H9 (cell line): ENCODE data around the gene ALDH5A1. TPM values are rescaled to one million over a fixed set of nuclear protein-coding genes. Genes with fewer than 3 reads are reported as not detected.

Experiments used
- DNase-seq: peaks from one replicate; pipeline ENCODE4 v3.0.0-alpha.2; 2017
- H2AFZ ChIP-seq: one replicate; pipeline ENCODE4 v1.6.1; 2013; ENCODE audit warnings: mild to moderate bottlenecking, low read length, control low read depth, moderate library complexity
- H2AK5ac ChIP-seq: 2 replicates; pipeline ENCODE4 v1.6.1; 2013; ENCODE audit warnings: low read length, control low read depth, mixed read lengths; ENCODE audit not compliant: insufficient read length
- H2BK120ac ChIP-seq: one replicate; pipeline ENCODE4 v1.6.1; 2013; ENCODE audit warnings: low read depth, mild to moderate bottlenecking, low read length, control low read depth, inconsistent platforms; ENCODE audit not compliant: poor library complexity, severe bottlenecking
- H2BK12ac ChIP-seq: 2 replicates; pipeline ENCODE4 v1.6.1; 2013; ENCODE audit warnings: low read length, control low read depth, mixed read lengths, low read depth; ENCODE audit not compliant: insufficient read length
- H2BK15ac ChIP-seq: 2 replicates; pipeline ENCODE4 v1.6.1; 2013; ENCODE audit warnings: low read depth, low read length, control low read depth
- H2BK20ac ChIP-seq: one replicate; pipeline ENCODE4 v1.6.1; 2013; ENCODE audit warnings: low read depth, mild to moderate bottlenecking, low read length, control low read depth, inconsistent platforms; ENCODE audit not compliant: poor library complexity, severe bottlenecking
- H2BK5ac ChIP-seq: 2 replicates; pipeline ENCODE4 v1.6.1; 2013; ENCODE audit warnings: low read length, control low read depth, mixed read lengths; ENCODE audit not compliant: insufficient read length
- H3K14ac ChIP-seq: 2 replicates; pipeline ENCODE4 v1.6.1; 2013; ENCODE audit warnings: low read length, control low read depth; ENCODE audit not compliant: insufficient read depth
- H3K18ac ChIP-seq: 2 replicates; pipeline ENCODE4 v1.6.1; 2013; ENCODE audit warnings: low read depth, mild to moderate bottlenecking, mixed read lengths, low read length, control low read depth; ENCODE audit not compliant: insufficient read length
- H3K23ac ChIP-seq: 2 replicates; pipeline ENCODE4 v1.6.1; 2013; ENCODE audit warnings: low read length, control low read depth, mixed read lengths, low read depth; ENCODE audit not compliant: insufficient read length
- H3K23me2 ChIP-seq: 2 replicates; pipeline ENCODE4 v1.6.1; 2013; ENCODE audit warnings: low read depth, mild to moderate bottlenecking, mixed read lengths, low read length, control low read depth; ENCODE audit not compliant: insufficient read length, poor library complexity, severe bottlenecking
- H3K27ac ChIP-seq: 2 replicates; pipeline ENCODE4 v1.5.1; 2013; ENCODE audit warnings: low read length, control low read depth, mixed read lengths, low read depth; ENCODE audit not compliant: insufficient read length
- H3K27me3 ChIP-seq: 2 replicates; pipeline ENCODE4 v1.6.1; 2013; ENCODE audit warnings: low read length, control low read depth, inconsistent platforms; ENCODE audit not compliant: insufficient read depth
- H3K4ac ChIP-seq: 2 replicates; pipeline ENCODE4 v1.6.1; 2013; ENCODE audit warnings: low read depth, mild to moderate bottlenecking, control low read depth, inconsistent platforms, low read length, moderate library complexity
- H3K4me1 ChIP-seq: 2 replicates; pipeline ENCODE4 v1.6.1; 2013; ENCODE audit warnings: low read length, control low read depth, inconsistent platforms; ENCODE audit not compliant: insufficient read depth
- H3K4me2 ChIP-seq: 2 replicates; pipeline ENCODE4 v1.6.1; 2013; ENCODE audit warnings: low read length, control low read depth, mixed read lengths; ENCODE audit not compliant: insufficient read length, insufficient read depth
- H3K56ac ChIP-seq: 2 replicates; pipeline ENCODE4 v1.6.1; 2013; ENCODE audit warnings: low read depth, mild to moderate bottlenecking, mixed read lengths, low read length, control low read depth; ENCODE audit not compliant: insufficient read length
- H3K79me1 ChIP-seq: 2 replicates; pipeline ENCODE4 v1.6.1; 2013; ENCODE audit warnings: low read depth, mild to moderate bottlenecking, moderate library complexity, low read length, control low read depth, inconsistent platforms; ENCODE audit not compliant: insufficient read depth, poor library complexity, severe bottlenecking
- H3K79me2 ChIP-seq: 2 replicates; pipeline ENCODE4 v1.6.1; 2013; ENCODE audit warnings: low read length, control low read depth, inconsistent platforms; ENCODE audit not compliant: insufficient read depth
- H3K9ac ChIP-seq: 2 replicates; pipeline ENCODE4 v1.6.1; 2013; ENCODE audit warnings: low read length, control low read depth, mixed read lengths; ENCODE audit not compliant: insufficient read length; ENCODE audit errors: extremely low read depth
- H3K9me3 ChIP-seq: one replicate; pipeline ENCODE4 v1.6.1; 2013; ENCODE audit warnings: low read depth, low read length, inconsistent platforms; ENCODE audit not compliant: control insufficient read depth
- H3T11ph ChIP-seq: one replicate; pipeline ENCODE4 v1.6.1; 2013; ENCODE audit warnings: mild to moderate bottlenecking, low read length, control low read depth, inconsistent platforms
- H4K20me1 ChIP-seq: one replicate; pipeline ENCODE4 v1.6.1; 2013; ENCODE audit not compliant: control insufficient read depth, insufficient read length, insufficient read depth
- H4K5ac ChIP-seq: 2 replicates; pipeline ENCODE4 v1.6.1; 2013; ENCODE audit warnings: low read depth, mild to moderate bottlenecking, mixed read lengths, low read length, control low read depth; ENCODE audit not compliant: insufficient read length
- H4K8ac ChIP-seq: replicated peaks from 2 replicates; pipeline ENCODE4 v1.6.1; 2013; ENCODE audit warnings: low read length, control low read depth, mixed read lengths, low read depth; ENCODE audit not compliant: insufficient read length
- H4K91ac ChIP-seq: 2 replicates; pipeline ENCODE4 v1.6.1; 2013; ENCODE audit warnings: low read depth, mild to moderate bottlenecking, moderate library complexity, mixed read lengths, low read length, control low read depth; ENCODE audit not compliant: insufficient read length
- H3K27ac Mint-ChIP-seq, 3 experiments: 2 replicates in 2 of 3; 3 replicates in 1 of 3; pipeline ENCODE4 v1.8.0; 2020 to 2021; ENCODE audit warnings: mixed read lengths in 3 of 3, mild to moderate bottlenecking in 1 of 3, moderate library complexity in 1 of 3
- H3K27me3 Mint-ChIP-seq: 2 replicates; pipeline ENCODE4 v1.8.0; 2021; ENCODE audit warnings: low read depth, mild to moderate bottlenecking, moderate library complexity, mixed read lengths
- H3K36me3 Mint-ChIP-seq, 3 experiments: 2 replicates in 2 of 3; 3 replicates in 1 of 3; pipeline ENCODE4 v1.8.0; 2020 to 2021; ENCODE audit warnings: low read depth in 3 of 3, mixed read lengths in 3 of 3; ENCODE audit not compliant: insufficient read depth in 1 of 3
- H3K4me1 Mint-ChIP-seq, 2 experiments: 2 replicates each; pipeline ENCODE4 v1.8.0; 2020; ENCODE audit warnings: mixed read lengths in 2 of 2
- H3K4me3 Mint-ChIP-seq, 2 experiments: 2 replicates in 1 of 2; 3 replicates in 1 of 2; pipeline ENCODE4 v1.8.0; 2020 to 2021; ENCODE audit warnings: mild to moderate bottlenecking in 2 of 2, mixed read lengths in 2 of 2, moderate library complexity in 1 of 2
- H3K9me3 Mint-ChIP-seq, 2 experiments: 2 replicates in 1 of 2; 3 replicates in 1 of 2; pipeline ENCODE4 v1.8.0; 2020; ENCODE audit warnings: mild to moderate bottlenecking in 2 of 2, mixed read lengths in 2 of 2, moderate library complexity in 1 of 2
- CTCF ChIP-seq: fragments of 200-600 bp; sonication (generic); conservative IDR thresholded peaks from 3 replicates; pipeline ENCODE4 v1.8.0; 2021; ENCODE audit warnings: antibody characterized with exemption, mild to moderate bottlenecking
- WGBS: extraction: QIAGEN DNeasy Blood & Tissue Kit; methylation state at CpG from one replicate; pipeline ENCODE4 v1.1.7; 2013; ENCODE audit warnings: missing lambda C conversion rate, low lambda C conversion rate, mixed read lengths; ENCODE audit not compliant: insufficient read length; ENCODE audit errors: extremely low coverage; 5-methylcytosine and 5-hydroxymethylcytosine counted together
- total RNA-seq: library from RNA; stranded (reverse); gene quantifications from 2 replicates; pipeline ENCODE4 v1.2.1, GENCODE V29; 2021

The ALDH5A1 gene
- total RNA-seq, 1 experiment from 2014 or later = 5.4 TPM

DNA sequence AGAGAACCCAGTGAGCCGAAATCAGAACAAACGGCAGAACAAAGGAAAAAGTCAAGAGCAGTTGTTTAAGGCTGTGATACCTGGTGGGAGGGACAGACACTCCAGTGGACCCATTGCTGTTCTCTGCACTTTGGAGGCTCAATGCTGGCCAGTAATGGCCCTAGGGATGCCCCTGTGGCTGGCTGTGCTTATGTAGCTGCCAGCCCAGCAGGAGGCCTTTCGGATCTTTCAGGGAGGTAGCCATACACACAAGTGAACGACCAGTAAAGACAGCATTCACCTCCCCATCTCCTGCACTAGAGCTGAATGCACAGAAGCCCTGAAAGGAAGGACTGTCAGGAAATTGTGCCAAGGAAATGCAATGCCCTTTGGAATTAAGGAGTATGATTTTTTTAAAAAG lies 39.7 kb upstream of the ALDH5A1 start:
- Histone ChIP-seq H3K4me2 (no peak overlapping the region), H2BK120ac (no peak overlapping the region)

More for the DNA sequence above, 39.7 kb upstream of the ALDH5A1 start:
- peaks cover 3 to 4% of the 10 kb centered on the region in 2 experiments; a peak in 2 of 4 replicates for H3K4me1 Mint-ChIP-seq
- no peaks in the 10 kb centered on the region for H3K27me3 ChIP-seq
- H2BK12ac ChIP-seq = no peak overlapping the region
- H4K20me1 ChIP-seq = no peaks in the 10 kb centered on the region
- no peak overlapping the region for H3K27ac ChIP-seq
- no peak overlapping the region for H4K8ac ChIP-seq
- no peaks in the 10 kb centered on the region for H3K79me2 ChIP-seq
- no peak overlapping the region for H2BK20ac ChIP-seq
- H3K23ac ChIP-seq = no peak overlapping the region
- H3K18ac ChIP-seq = no peak overlapping the region
- H3K4me1 ChIP-seq = no peaks in the 10 kb centered on the region
- H3K36me3 Mint-ChIP-seq = peaks cover 0 to 5% (median 0%) of the 10 kb centered on the region in 3 experiments; a peak in 2 of 7 replicates
- no CpG with 5 or more reads among the region's 4 CpGs for WGBS
- H2BK15ac ChIP-seq = no peak overlapping the region
- TF ChIP-seq CTCF = no peak
- H3K27ac Mint-ChIP-seq = no peak overlapping the region
- H3K27me3 Mint-ChIP-seq = no peaks in the 10 kb centered on the region
- H3K56ac ChIP-seq = no peak overlapping the region
- no peak overlapping the region for H2AFZ ChIP-seq
- no peaks in the 10 kb centered on the region for H3K9me3 Mint-ChIP-seq
- H3K4ac ChIP-seq = no peak overlapping the region
- H4K5ac ChIP-seq = no peak overlapping the region
- no peak for DNase-seq
- no peaks in the 10 kb centered on the region for H3K9me3 ChIP-seq
- H3K23me2 ChIP-seq = no peaks in the 10 kb centered on the region
- no peak overlapping the region for H4K91ac ChIP-seq
- no peak overlapping the region for H2AK5ac ChIP-seq
- no peak overlapping the region for H3K9ac ChIP-seq
- no peak overlapping the region for H2BK5ac ChIP-seq
- H3T11ph ChIP-seq = no peak overlapping the region
- H3K4me3 Mint-ChIP-seq = no peak overlapping the region
- no peak overlapping the region for H3K14ac ChIP-seq
- H3K79me1 ChIP-seq = no peaks in the 10 kb centered on the region
